ENCODE results near the gene WDFY1.

Gene WDFY1

DNA sequence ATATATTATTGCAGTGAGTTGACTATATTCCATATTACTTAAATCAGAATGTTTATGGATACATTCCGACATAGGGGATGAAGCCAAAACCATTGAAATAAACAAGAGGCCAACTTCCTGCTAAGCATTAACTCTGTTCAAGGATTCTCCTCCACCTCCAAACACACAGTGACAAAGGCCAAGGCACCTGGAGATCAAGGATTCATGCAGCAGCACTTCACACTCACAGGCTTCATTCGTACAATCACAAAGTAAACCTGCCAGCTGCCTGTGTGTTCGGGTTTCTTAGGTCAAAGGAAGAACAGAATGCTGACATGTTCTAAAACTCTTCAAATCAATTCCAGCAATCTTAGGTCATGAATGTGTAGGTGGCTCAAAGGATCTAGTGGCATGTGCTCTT, 22.8 kb downstream of the WDFY1 start:
- DNase-seq (ENCODE audit: extremely low read depth, low read depth): no peak
- TF ChIP-seq, protein P1, sequence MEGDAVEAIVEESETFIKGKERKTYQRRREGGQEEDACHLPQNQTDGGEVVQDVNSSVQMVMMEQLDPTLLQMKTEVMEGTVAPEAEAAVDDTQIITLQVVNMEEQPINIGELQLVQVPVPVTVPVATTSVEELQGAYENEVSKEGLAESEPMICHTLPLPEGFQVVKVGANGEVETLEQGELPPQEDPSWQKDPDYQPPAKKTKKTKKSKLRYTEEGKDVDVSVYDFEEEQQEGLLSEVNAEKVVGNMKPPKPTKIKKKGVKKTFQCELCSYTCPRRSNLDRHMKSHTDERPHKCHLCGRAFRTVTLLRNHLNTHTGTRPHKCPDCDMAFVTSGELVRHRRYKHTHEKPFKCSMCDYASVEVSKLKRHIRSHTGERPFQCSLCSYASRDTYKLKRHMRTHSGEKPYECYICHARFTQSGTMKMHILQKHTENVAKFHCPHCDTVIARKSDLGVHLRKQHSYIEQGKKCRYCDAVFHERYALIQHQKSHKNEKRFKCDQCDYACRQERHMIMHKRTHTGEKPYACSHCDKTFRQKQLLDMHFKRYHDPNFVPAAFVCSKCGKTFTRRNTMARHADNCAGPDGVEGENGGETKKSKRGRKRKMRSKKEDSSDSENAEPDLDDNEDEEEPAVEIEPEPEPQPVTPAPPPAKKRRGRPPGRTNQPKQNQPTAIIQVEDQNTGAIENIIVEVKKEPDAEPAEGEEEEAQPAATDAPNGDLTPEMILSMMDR (IDR thresholded peaks at IDR 0.05; ENCODE audit: low read depth, low read length, missing control alignments): no peak

DNA sequence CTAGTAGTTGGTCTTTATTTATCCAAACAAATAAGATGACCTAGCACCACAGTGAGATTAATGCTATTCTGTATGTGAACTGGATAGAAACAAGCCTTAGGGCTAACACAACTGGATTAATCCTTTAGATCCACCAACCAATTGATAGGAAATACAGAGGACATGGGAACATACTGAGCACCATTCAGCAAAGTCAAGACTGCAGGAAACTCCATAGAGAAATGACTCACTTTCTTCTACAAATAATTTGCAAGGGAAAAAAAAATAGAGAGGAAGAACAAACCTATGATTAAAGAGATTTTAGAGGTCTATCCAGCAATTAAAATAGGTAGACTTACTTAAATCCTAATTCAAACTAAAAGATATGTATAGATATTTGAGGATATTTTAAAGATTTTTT, 23.9 kb downstream of the WDFY1 start:
- H3K4me3 ChIP-seq (replicated peaks; ENCODE audit: low read depth, low read length): no peak overlapping the region
- TF ChIP-seq, protein P1 (IDR thresholded peaks at IDR 0.05; ENCODE audit: low read depth, low read length, missing control alignments): no peak
- no peak for DNase-seq (ENCODE audit: extremely low read depth, low read depth)

More for the DNA sequence above, 22.8 kb downstream of the WDFY1 start:
- no peak overlapping the region for H3K4me3 ChIP-seq (replicated peaks; ENCODE audit: low read depth, low read length)

DNA sequence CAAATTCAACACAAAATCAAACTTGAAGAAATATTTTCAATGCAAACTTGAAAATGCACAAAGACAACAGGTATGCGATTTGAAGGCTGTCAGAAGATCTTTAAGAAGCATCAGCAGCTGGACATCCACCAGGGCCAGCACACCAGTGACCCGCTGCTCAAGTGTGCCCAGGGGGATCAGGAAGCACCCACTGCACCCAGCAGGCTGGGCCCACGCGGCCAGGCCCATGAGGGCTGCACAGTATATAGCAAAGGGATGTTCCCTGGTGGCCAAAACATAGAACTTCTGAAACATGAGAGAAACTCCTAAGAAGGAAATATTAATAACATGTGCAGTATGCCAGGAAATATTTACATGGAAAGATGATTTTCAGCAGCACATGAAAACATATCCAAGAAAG, 25.0 kb downstream of the WDFY1 start:
- DNase-seq (ENCODE audit: extremely low read depth, low read depth): no peak
- no peak overlapping the region for H3K4me3 ChIP-seq (replicated peaks; ENCODE audit: low read depth, low read length)
- TF ChIP-seq, protein P1 (IDR thresholded peaks at IDR 0.05; ENCODE audit: low read depth, low read length, missing control alignments): no peak

DNA sequence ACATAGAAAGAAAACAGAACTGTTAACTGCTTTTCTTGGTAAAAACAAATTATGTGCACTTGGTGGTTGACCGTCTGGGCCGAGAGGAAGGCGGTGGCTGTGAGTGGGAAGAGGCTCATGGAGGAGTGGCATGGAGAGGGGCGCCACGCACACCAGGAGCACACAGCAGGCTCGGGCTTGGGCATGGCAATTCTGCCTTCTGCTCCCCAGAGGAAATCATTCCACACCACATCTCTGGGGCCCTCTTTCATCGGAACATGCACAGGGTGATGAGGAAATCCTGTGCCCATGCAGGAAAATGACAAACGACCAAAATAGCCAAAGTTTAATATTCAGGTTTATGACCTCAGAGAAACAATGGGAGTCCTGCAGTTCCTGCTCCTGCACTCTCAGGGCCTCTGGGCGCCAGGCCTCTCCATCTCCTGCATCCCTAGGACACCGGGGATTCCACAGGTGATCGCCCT, 26.4 kb downstream of the WDFY1 start:
- TF ChIP-seq, protein P1 (IDR thresholded peaks at IDR 0.05; ENCODE audit: low read depth, low read length, missing control alignments): no peak
- no peak for DNase-seq (ENCODE audit: extremely low read depth, low read depth)
- H3K4me3 ChIP-seq (replicated peaks; ENCODE audit: low read depth, low read length): no peak overlapping the region

DNA sequence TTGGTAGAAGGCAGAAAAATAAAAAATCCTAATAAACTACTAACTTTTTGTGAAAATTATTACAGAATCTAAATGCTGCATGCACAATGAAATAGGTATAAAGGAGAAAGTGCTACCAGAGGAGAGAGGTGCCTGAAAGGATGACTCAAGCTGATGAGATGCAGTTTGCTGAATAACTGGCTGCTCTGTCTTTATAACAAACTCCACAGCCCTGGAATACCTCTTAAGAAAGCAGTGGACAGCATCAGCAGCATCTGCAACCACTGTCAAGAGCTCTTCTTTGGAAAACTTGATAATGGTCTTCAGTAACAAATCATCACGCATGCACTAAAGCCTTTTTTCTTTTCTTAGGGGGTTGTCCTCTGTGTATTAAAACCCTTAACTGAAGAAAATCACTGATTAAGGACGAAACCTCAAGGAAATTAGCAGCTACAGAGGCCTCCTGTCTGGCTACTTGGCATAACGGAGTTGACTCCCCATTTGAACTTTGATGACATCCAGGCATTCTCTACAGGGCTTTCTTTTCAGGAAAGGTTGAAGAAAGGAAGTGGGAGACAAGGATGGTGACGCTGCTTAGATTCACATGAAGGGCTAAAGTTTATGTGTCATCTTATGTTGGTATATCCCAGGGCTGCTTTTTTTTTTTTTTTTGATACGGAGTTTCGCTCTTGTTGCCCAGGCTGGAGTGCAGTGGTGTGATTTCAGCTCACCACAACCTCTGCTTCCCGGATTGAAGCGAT, 28.8 kb downstream of the WDFY1 start:
- TF ChIP-seq, protein P1 (IDR thresholded peaks at IDR 0.05; ENCODE audit: low read depth, low read length, missing control alignments): no peak
- DNase-seq (ENCODE audit: extremely low read depth, low read depth): no peak
- H3K4me3 ChIP-seq (replicated peaks; ENCODE audit: low read depth, low read length): no peak overlapping the region

DNA sequence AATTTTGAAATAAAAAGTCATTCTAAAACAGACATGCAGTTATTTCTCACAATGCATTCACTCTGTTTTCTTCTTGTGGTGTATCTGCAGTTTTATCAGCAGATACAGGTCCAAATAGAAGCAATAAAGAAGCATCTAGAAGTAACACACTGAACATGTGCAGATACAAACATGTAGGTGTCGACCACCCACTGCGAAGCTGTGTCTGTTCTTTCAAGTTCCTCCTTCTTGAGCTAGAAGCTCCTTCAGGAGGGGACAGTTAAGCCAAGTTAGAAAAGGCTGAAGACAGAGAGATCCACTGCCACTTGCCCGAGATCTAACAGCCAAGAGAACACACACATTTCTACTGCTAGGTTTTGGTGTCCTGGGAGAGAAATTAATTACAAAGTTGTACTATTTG, 30.1 kb downstream of the WDFY1 start:
- no peak for DNase-seq (ENCODE audit: extremely low read depth, low read depth)
- no peak overlapping the region for H3K4me3 ChIP-seq (replicated peaks; ENCODE audit: low read depth, low read length)
- TF ChIP-seq, protein P1 (IDR thresholded peaks at IDR 0.05; ENCODE audit: low read depth, low read length, missing control alignments): no peak

All from HFF-Myc (cell line).